NCI-H226 (cell line): ENCODE data around the gene SNAI1.
"Not testable (repeated sequence)": the region's sequence is repeated elsewhere in the genome, so short reads cannot be mapped to it uniquely, and the experiment has no call there.

Experiments
- DNase-seq: peaks from one replicate; pipeline ENCODE4 v3.0.0-alpha.2; 2015

Gene SNAI1

DNA sequence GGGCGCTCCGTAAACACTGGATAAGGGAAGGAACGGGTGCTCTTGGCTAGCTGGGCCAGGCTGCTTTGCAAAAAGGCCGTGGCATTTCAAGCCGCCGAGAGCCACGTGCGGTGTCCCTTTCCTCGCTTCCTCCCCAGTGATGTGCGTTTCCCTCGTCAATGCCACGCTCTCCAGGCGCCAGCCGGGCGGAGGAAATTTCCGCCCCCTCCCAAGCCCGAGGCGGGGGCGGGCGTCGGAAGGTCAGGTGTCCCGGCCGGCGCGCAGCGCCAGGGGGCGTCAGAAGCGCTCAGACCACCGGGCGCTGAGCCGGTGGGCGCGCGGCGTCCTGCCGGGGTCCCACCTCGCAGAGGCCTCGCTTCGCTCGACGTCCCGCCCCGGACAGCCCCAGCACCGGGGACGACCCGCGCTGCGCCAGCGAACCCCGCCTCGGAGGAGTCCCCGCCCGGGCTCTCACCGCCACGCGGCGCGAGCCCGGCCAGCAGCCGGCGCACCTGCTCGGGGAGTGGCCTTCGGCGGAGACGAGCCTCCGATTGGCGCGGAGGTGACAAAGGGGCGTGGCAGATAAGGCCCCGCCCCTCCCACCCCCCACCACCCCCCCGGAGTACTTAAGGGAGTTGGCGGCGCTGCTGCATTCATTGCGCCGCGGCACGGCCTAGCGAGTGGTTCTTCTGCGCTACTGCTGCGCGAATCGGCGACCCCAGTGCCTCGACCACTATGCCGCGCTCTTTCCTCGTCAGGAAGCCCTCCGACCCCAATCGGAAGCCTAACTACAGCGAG is at the start of gene SNAI1:
SNAI1 (plus strand) TSS at position 635 of the 777 bp plus-strand sequence; CDS start at position 715, 80 bp downstream.
- DNase-seq: peak; percentile 75

- no peak for DNase-seq
Observed at GRCh38 chr20:49935746-49936152, 47.0 kb upstream of the SNAI1 start.

DNA sequence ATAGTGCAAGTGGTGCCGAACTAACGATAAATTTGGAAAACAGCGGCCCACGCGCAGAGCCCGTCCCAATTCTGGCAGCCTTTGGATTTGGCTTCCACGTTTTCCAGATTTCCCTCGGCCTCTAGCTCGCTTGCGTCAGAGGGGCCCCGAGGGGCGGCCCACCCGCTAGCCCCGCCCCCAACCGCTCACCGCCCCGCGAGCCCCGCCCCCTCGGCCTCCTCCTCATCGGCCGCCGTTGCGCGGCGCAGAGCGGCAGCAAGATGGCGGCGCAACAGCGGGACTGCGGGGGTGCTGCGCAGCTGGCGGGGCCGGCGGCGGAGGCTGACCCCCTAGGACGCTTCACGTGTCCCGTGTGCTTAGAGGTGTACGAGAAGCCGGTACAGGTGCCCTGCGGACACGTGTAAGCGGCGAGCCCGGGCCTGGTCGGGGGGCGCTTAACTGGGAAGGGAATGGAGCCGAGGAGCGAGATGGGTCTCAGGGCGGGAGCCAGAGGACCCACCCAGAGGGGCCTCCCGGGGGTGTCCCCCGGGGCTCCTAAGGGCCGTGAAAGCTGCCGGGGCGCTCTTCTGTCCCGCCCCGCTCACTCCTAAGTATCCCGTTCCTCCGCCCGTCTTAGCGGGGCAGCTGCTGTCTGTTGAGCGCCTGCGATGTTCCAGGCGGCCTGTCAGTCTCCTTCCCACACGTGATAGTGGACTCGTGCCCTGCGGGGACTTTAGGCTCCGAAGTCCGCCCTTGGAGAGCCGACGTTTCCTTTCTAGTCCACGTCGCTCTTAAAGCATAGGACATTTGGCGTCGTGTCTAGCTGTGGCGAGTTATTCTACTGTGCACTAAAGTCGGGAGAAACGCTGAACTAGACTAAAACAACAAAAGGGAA is 46.4 kb upstream of the SNAI1 start, which contains the start of gene RNF114:
RNF114 (plus strand) TSS at position 245 of the 874 bp plus-strand sequence; CDS start at position 261, 16 bp downstream.
- peak; percentile 72 for DNase-seq

DNA sequence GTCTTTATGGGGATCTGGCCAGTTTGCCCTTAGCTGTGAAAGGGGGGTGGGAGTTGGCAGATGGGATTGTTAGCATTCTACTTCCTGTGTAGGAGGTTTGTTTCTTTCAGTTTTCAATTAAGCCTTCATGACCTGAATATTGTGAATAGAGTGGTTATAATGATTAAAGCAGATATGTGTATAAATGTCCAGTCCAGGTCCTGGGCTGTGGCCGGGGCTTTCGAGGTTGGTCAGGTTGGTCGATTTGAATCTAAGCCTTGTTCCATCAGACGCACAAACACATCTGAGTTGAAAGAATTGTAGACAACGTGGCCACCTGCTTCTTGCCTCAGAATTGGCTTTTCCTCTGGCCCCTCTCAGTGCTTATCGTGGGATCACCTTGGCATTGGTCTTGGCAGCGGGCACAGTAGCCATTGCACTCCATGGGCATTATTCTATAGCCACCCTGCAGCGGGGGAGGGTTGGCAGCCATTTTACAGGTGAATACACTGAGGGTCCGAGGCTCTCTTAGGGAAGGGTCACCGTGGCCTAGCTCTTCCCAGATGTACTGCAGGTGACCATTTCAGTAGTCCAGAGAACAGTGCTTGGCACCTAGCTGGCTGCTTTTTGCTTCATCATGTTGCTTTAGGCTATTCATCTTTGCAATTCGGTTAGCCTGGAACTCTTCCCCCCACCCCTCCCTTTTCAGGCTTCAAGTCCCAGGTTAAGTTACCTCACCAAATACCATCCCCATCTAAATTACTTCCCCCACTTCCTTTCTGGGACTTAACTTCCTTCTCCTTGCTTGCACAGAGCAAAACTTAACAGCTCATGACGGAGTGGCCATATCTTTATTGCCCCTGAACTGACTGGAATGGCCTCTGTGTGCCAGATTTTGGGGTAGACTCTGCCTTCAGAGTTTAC is 45.5 kb upstream of the SNAI1 start:
- no peak for DNase-seq

GRCh38 chr20:49938173-49939163 is 44.3 kb upstream of the SNAI1 start:
- DNase-seq: no peak

DNA sequence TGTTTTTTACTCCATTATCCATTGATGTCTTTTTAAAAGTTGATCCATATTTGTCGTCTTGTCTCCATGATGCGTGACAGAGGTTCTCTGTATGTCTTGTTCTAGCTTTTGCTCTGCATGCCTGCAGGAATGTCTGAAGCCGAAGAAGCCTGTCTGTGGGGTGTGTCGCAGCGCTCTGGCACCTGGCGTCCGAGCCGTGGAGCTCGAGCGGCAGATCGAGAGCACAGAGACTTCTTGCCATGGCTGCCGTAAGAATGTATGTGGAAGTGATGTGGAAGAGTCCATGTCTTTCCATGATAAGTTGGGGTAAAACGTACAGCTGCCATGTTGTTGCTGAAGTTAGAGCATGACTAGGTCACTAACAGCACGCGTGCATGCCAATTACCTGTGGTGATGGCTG is 41.3 kb upstream of the SNAI1 start:
- DNase-seq: no peak

DNA sequence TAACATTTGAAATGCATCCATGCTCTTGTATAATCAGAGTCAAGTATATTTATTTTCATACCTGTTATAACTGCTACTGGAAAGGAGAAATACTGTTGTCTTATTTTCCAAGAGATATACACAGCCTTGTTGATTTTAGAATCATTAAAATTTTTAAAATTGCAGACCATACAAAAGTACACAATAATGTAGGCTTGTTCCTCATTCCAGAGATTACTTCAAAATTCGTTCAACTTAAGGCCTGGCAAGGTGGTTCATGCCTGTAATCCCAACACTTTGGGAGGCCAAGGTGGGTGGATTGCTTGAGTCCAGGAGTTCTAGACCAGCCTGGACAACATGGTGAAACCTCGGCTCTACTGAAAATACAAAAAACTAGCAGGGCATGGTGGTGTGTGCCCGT is 40.5 kb upstream of the SNAI1 start:
- no peak for DNase-seq

DNA sequence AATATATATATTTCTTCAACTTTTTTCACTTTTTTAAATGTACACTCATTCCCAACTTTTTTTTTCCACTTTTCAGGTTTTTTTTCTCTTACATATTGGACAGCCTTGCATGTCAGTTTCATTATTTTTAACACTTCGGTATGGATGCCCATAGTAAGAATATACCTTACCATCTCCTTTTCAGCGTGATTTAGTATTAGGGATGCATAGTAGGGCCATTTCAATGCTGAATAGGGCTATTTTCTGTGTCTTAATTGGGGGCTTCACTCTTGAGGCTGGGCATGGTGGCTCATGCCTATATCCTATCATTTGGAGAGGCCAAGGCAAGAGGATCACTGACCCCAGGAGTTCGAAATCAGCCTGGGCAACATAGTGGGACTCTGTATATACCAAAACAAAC is 39.8 kb upstream of the SNAI1 start:
- DNase-seq: no peak

GRCh38 chr20:49945306-49945700 is 37.5 kb upstream of the SNAI1 start:
- no peak for DNase-seq

GRCh38 chr20:49945701-49946477 is 36.9 kb upstream of the SNAI1 start:
- DNase-seq: no peak

DNA sequence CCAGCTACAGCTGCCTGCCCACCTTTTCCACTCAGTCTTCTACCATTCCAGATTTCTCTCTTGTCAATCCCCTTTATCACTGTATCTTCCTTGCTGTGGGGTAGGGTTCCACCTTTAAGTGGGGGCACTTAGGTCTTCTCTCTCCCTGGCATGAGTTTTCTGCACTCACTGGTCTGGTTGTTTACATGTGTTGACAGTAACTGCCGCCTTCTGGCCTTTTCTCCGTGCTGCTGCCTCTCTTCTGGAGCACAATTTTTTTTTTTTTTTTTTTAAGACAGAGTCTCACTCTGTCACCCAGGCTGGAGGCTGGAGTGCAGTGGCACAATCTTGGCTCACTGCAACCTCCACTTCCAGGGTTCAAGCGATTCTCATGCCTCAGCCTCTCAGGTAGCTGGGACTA is 34.6 kb upstream of the SNAI1 start:
- no peak for DNase-seq

DNA sequence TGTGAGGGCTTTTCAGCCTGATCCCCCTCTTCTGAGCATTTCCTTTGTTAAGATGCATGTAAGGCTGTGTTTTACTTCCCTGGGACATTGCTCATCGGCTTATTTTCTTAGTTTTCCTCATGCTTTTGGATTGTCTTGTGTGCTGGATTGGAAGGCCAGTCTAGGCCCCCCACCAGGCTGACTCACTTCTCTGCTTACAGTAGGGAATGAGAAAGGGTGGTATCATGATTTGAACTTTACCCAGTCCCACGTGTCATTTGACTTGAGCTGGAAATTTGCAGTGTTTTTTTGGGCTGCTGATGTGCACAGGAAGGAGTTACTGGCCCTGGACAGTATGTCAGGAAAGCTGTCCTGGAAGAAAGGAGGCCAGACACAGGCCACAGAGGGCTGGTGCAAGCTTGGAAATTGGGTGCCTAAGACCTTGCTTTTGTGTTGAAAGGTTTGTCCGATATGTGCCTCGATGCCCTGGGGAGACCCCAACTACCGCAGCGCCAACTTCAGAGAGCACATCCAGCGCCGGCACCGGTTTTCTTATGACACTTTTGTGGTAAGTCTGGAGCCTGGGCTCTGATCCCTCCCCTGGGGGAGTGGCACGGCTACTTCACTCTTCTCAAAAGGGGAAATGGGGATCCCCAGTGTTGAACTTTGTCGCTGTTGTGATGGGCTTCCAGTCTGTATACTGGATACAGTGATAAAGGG is 33.8 kb upstream of the SNAI1 start:
- peak; percentile 40 for DNase-seq

- no peak for DNase-seq
Observed at GRCh38 chr20:49951151-49951550, 31.6 kb upstream of the SNAI1 start.

DNA sequence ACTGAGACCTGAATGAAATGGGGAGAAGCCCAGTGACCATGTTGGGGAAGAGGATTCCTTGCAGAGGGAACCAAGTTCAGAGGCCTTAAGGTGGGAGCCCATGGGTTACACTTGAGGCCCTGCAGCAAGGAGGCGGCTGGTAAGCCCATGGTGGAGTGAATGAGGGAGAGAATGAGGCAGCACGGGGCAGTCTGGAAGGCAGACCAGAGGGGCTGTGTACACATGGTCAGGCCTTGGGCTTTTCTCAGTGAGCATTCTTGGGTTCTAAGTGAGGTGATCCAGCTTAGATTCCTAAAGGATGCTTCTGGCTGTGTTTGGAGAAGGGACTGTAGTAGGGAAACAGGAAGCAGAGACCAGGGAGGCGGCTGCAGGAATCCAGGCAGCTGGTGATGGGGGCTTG is 27.6 kb upstream of the SNAI1 start:
- DNase-seq: no peak

DNA sequence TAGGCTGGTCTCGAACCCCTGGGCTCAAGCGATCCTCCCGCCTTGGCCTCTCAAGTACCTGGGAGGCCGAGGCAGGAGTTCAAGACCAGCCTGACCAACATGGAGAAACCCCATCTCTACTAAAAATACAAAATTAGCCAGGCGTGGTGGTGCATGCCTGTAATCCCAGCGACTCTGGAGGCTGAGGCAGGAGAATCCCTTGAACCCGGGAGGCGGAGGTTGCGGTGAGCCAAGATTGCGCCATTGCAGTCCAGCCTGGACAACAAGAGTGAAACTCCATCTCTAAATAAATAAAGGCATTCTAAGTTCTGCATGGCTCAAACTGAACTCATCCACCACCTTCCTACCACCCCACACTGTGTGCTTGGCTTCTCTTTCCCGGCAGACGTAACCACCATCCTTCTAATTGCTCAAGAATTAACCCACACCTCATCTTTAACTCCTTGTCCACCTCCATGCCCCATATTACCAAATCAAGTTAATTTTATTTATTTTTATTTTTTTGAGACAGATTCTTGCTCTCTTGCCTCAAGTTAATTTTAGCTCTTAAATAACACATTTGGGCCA is 26.9 kb upstream of the SNAI1 start:
- not testable (repeated sequence) for DNase-seq

GRCh38 chr20:49956689-49957088 is 26.1 kb upstream of the SNAI1 start:
- no peak for DNase-seq

DNA sequence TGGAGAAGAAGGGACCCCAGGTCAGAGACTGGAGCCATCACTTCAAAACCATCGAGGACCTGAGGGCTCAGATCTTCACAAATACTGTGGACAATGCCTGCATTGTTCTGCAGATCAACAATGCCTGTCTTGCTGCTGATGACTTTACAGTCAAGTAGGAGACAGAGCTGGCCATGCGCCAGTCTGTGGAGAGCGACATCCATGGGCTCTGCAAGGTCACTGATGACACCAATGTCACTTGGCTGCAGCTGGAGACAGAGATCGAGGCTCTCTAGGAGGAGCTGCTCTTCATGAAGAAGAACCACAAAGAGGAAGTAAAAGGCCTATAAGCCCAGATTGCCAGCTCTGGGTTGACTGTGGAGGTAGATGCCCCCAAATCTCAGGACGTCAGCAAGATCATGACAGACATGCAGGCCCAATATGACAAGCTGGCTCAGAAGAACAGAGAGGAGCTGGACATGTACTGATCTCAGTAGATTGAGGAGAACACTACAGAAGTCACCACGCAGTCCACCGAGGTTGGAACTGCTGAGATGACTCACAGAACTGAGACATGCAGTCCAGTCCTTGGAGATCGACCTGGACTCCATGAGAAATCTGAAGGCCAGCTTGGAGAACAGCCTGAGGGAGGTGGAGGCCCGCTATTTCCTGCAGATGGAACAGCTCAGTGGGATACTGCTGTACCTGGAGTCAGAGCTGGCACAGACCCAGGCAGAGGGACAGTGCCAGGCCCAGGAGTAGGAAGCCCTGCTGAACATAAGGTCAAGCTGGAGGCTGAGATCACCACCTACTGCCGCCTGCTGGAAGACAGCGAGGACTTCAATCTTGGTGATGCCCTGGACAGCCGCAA is 25.5 kb upstream of the SNAI1 start:
- not testable (repeated sequence) for DNase-seq

- no peak for DNase-seq
Observed at GRCh38 chr20:49961413-49961812, 21.4 kb upstream of the SNAI1 start.
